IMR-90 (cell line): ENCODE data around the gene MMP14. TPM values are rescaled to one million over a fixed set of nuclear protein-coding genes. Genes with fewer than 3 reads are reported as not detected.

Source experiments
- ATAC-seq: fragments of 200-7000 bp; cut with Tn5 transposase; 2 replicates; pipeline ENCODE4 v1.9.1; 2020; ENCODE audit warnings: low read depth, mild to moderate bottlenecking, moderate library complexity
- BruUV-seq: library from RNA; stranded (reverse); fragments of 400-500 nt; replicated peaks from 2 replicates; lab custom pipeline; 2021; lab: Mats Ljungman, UMichigan
- CTCF ChIA-PET: fragments of 300-600 bp; formaldehyde crosslinking; extraction: SDS; loops from one replicate; lab custom pipeline; 2021; ENCODE audit warnings: antibody characterized with exemption; lab: Yijun Ruan, JAX
- POLR2A ChIA-PET: fragments of 300-600 bp; sonication (Branson Sonifier 250); formaldehyde crosslinking; loops from one replicate; lab custom pipeline; 2022; ENCODE audit warnings: antibody characterized with exemption; ENCODE audit not compliant: unreplicated experiment; lab: Charles Lee
- DNase-seq: peaks from one replicate; pipeline ENCODE4 v3.0.0; 2013
- H2AFZ ChIP-seq: replicated peaks from 2 replicates; pipeline ENCODE3; 2013; ENCODE audit warnings: low read length, mild to moderate bottlenecking; ENCODE audit not compliant: poor library complexity
- H2AK5ac ChIP-seq: 2 replicates; pipeline ENCODE4 v1.6.1; 2013; ENCODE audit warnings: low read depth, low read length, inconsistent platforms
- H2AK9ac ChIP-seq: replicated peaks from 2 replicates; pipeline ENCODE3; 2013; ENCODE audit warnings: mild to moderate bottlenecking, low read depth, low read length, moderate library complexity; ENCODE audit not compliant: poor library complexity
- H2BK120ac ChIP-seq: 2 replicates; pipeline ENCODE4 v1.6.1; 2013; ENCODE audit warnings: low read depth, low read length, inconsistent platforms
- H2BK15ac ChIP-seq: 3 replicates; pipeline ENCODE4 v1.6.1; 2013; ENCODE audit warnings: low read depth, low read length, inconsistent platforms
- H2BK20ac ChIP-seq: 2 replicates; pipeline ENCODE4 v1.6.1; 2013; ENCODE audit warnings: low read depth, mild to moderate bottlenecking, inconsistent platforms, low read length, moderate library complexity
- H2BK5ac ChIP-seq: 2 replicates; pipeline ENCODE4 v1.6.1; 2013; ENCODE audit warnings: mild to moderate bottlenecking, low read depth, low read length, inconsistent platforms; ENCODE audit not compliant: poor library complexity, severe bottlenecking
- H3K14ac ChIP-seq: replicated peaks from 2 replicates; pipeline ENCODE4 v1.6.1; 2013; ENCODE audit warnings: low read depth, low read length, inconsistent platforms
- H3K18ac ChIP-seq: 2 replicates; pipeline ENCODE4 v1.6.1; 2013; ENCODE audit warnings: low read depth, low read length, control low read depth
- H3K23ac ChIP-seq: 2 replicates; pipeline ENCODE4 v1.6.1; 2013; ENCODE audit warnings: low read depth, low read length, inconsistent platforms
- H3K27ac ChIP-seq: 2 replicates; pipeline ENCODE4 v1.5.1; 2013; ENCODE audit warnings: mild to moderate bottlenecking, control low read depth, low read length; ENCODE audit not compliant: insufficient read depth
- H3K27me3 ChIP-seq: 2 replicates; pipeline ENCODE4 v1.6.1; 2013; ENCODE audit warnings: low read length; ENCODE audit not compliant: control insufficient read depth, insufficient read depth
- H3K36me3 ChIP-seq: 2 replicates; pipeline ENCODE4 v1.6.1; 2013; ENCODE audit warnings: low read length, mixed read lengths; ENCODE audit not compliant: control insufficient read depth, insufficient read depth
- H3K4ac ChIP-seq: 2 replicates; pipeline ENCODE4 v1.6.1; 2013; ENCODE audit warnings: low read depth, low read length, inconsistent platforms
- H3K4me1 ChIP-seq: 2 replicates; pipeline ENCODE4 v1.6.1; 2013; ENCODE audit warnings: low read length, mixed read lengths; ENCODE audit not compliant: control insufficient read depth, insufficient read depth
- H3K4me2 ChIP-seq: 2 replicates; pipeline ENCODE4 v1.6.1; 2013; ENCODE audit warnings: low read depth, mild to moderate bottlenecking, control low read depth, low read length, moderate library complexity
- H3K4me3 ChIP-seq: 2 replicates; pipeline ENCODE4 v1.5.1; 2013; ENCODE audit warnings: low read depth, mild to moderate bottlenecking, control low read depth, low read length, moderate library complexity; ENCODE audit not compliant: insufficient read depth
- H3K56ac ChIP-seq: 2 replicates; pipeline ENCODE4 v1.6.1; 2013; ENCODE audit warnings: low read length, inconsistent platforms; ENCODE audit not compliant: insufficient read depth; ENCODE audit errors: extremely low read depth
- H3K79me1 ChIP-seq, 2 experiments: 2 replicates each; pipeline ENCODE4 v1.6.1; 2013; ENCODE audit warnings: low read length in 2 of 2, inconsistent platforms in 1 of 2, low read depth in 1 of 2
- H3K9ac ChIP-seq: 2 replicates; pipeline ENCODE4 v1.6.1; 2013; ENCODE audit warnings: low read depth, low read length, control low read depth
- H3K9me1 ChIP-seq: 2 replicates; pipeline ENCODE4 v1.6.1; 2013; ENCODE audit warnings: low read length, inconsistent platforms; ENCODE audit not compliant: insufficient read depth
- H3K9me3 ChIP-seq: 2 replicates; pipeline ENCODE4 v1.6.1; 2013; ENCODE audit warnings: low read length; ENCODE audit not compliant: control insufficient read depth, insufficient read depth
- H4K20me1 ChIP-seq: 2 replicates; pipeline ENCODE4 v1.6.1; 2013; ENCODE audit warnings: low read length, inconsistent platforms; ENCODE audit not compliant: insufficient read depth
- H4K5ac ChIP-seq: 2 replicates; pipeline ENCODE4 v1.6.1; 2013; ENCODE audit warnings: mild to moderate bottlenecking, low read depth, low read length, control low read depth
- H4K8ac ChIP-seq, 2 experiments: 2 replicates each; pipeline ENCODE4 v1.6.1; 2013; ENCODE audit warnings: low read depth in 2 of 2, low read length in 2 of 2, control low read depth in 1 of 2, inconsistent platforms in 1 of 2
- H4K91ac ChIP-seq: 2 replicates; pipeline ENCODE4 v1.6.1; 2013; ENCODE audit warnings: low read depth, low read length, inconsistent platforms; ENCODE audit not compliant: insufficient read depth
- CHD1 ChIP-seq: IDR thresholded peaks from 2 replicates; pipeline ENCODE4 v1.6.1; 2012; ENCODE audit warnings: low read depth, low read length, improper control_type of control experiment
- CTCF ChIP-seq: conservative IDR thresholded peaks from 2 replicates; pipeline ENCODE4 v1.5.1; 2012; ENCODE audit warnings: mild to moderate bottlenecking, low read depth, low read length, improper control_type of control experiment
- ELK1 ChIP-seq: fragments of 150-350 bp; IDR thresholded peaks from 2 replicates; pipeline ENCODE4 v1.6.1; 2016; ENCODE audit warnings: low read depth, mild to moderate bottlenecking, low read length, moderate library complexity, borderline replicate concordance
- MXI1 ChIP-seq: IDR thresholded peaks from 2 replicates; pipeline ENCODE4 v1.6.1; 2012; ENCODE audit warnings: low read depth, mild to moderate bottlenecking, low read length, moderate library complexity, borderline replicate concordance
- RAD21 ChIP-seq: IDR thresholded peaks from 2 replicates; pipeline ENCODE4 v1.6.1; 2012; ENCODE audit warnings: low read length, improper control_type of control experiment
- RCOR1 ChIP-seq: IDR thresholded peaks from 2 replicates; pipeline ENCODE4 v1.6.1; 2012; ENCODE audit warnings: mild to moderate bottlenecking, low read length, improper control_type of control experiment; ENCODE audit not compliant: insufficient replicate concordance
- WGBS, 2 experiments: methylation state at CpG; one replicate each; pipeline versions ENCODE4 v1.1.5 to v1.1.7; 2013; ENCODE audit warnings: missing lambda C conversion rate in 2 of 2; ENCODE audit not compliant: insufficient read length in 1 of 2; ENCODE audit errors: extremely low coverage in 2 of 2; 5-methylcytosine and 5-hydroxymethylcytosine counted together
- dilution Hi-C: fragments of 300-500 bp; cut with HindIII; formaldehyde crosslinking; loops from one replicate; pipeline ENCODE4 v1.14.3; 2018; ENCODE audit warnings: low sequenced_read_pairs; ENCODE audit not compliant: unreplicated experiment
- in situ Hi-C: fragments of 300-500 bp; cut with MboI; formaldehyde crosslinking; loops from 3 replicates; pipeline ENCODE4 v1.14.3; 2019; ENCODE audit warnings: low sequenced_read_pairs, inconsistent platforms, mixed read lengths
- intact Hi-C: fragments of 100-400 bp; cut with micrococcal nuclease; formaldehyde crosslinking; loops from 2 replicates; pipeline ENCODE4 v1.10.0; 2022
- polyA plus RNA-seq, 3 experiments: library from polyadenylated mRNA; depleted of rRNA; stranded (reverse); fragments of >200 nt; gene quantifications; 2 replicates each; pipeline ENCODE4 v1.2.3, GENCODE V29; 2012; ENCODE audit warnings: low replicate concordance in 1 of 3
- total RNA-seq: library from RNA; depleted of rRNA; stranded (reverse); fragments of >200 nt; gene quantifications from 2 replicates; pipeline ENCODE4 v1.2.3, GENCODE V29; 2012

Gene MMP14
- total and polyA plus RNA-seq, 2 of the 4 experiments (the other 2 are of a cell fraction): 156 to 315 TPM

- Histone ChIP-seq H2BK15ac (no peak overlapping the region), H3K4ac (peak overlapping the region; percentile 93), H3K4me2 (peak overlapping the region; percentile 81), H2AFZ (peak overlapping the region; percentile 71), H4K8ac (peak overlapping the region; percentile 89 to 95; a peak in 3 of 4 replicates), H3K56ac (peak overlapping the region; percentile 94), H3K4me3 (peak overlapping the region; percentile 64), H3K9ac (peak overlapping the region; percentile 94), H3K4me1 (peaks cover 15% of the 10 kb centered on the region), H4K91ac (peak overlapping the region; percentile 93), H2BK20ac (no peak overlapping the region), H3K9me3 (no peaks in the 10 kb centered on the region), H2BK120ac (peak overlapping the region; percentile 55), H2AK5ac (peak overlapping the region; percentile 79), H2BK5ac (peak overlapping the region; percentile 77), H3K36me3 (peaks cover 36% of the 10 kb centered on the region), H4K20me1 (peaks cover 34% of the 10 kb centered on the region), H3K14ac (peak overlapping the region; percentile 68), H4K5ac (peak overlapping the region; percentile 81), H3K79me1 (peaks cover 6 to 46% of the 10 kb centered on the region in 2 experiments; a peak in 3 of 4 replicates), H3K18ac (peak overlapping the region; percentile 77; the same call in 1 of the 2 replicates), H3K27ac (peak overlapping the region; percentile 96), H3K27me3 (no peaks in the 10 kb centered on the region), H2AK9ac (peak overlapping the region; percentile 96), H3K23ac (peak overlapping the region; percentile 90), H3K9me1 (peaks cover 20% of the 10 kb centered on the region)
- ATAC-seq: peak; percentile 16
- in situ Hi-C loops (no loop called here), dilution Hi-C loops (no loop called here), intact Hi-C loops (loop anchor here (5.0 kb wide), 6 partner anchors 60 to 280 kb away; partner anchors contain the start of genes AJUBA and RBM23)
- CTCF ChIA-PET: interaction anchor here (0.7 to 1.6 kb wide), 4 partner anchors 14 to 17 kb away, joined by 3 to 9 read pairs (median 3); no protein-coding TSS in a partner anchor
- POLR2A ChIA-PET: interaction anchor here (0.9 to 3.6 kb wide), 4 partner anchors 12 to 14 kb away, joined by 3 to 25 read pairs (median 12); no protein-coding TSS in a partner anchor
- BruUV-seq: no TSS peak
- peak; percentile 63 for DNase-seq
- WGBS, 2 experiments: 1% methylated on average over 28 of the region's 57 CpGs; no CpG with 5 or more reads in 1 of the 2 experiments
- TF ChIP-seq CHD1: no peak; the same call in 1 of the 2 replicates
- TF ChIP-seq RAD21: no peak
- no peak for TF ChIP-seq ELK1
- no peak for TF ChIP-seq RCOR1
- 0 out of 2 replicates have a peak, but pooled peaks have one; percentile 46 for TF ChIP-seq MXI1
- TF ChIP-seq CTCF: no peak
Measured at GRCh38 chr14:22837114-22837749, 847 bp downstream of the MMP14 start.
